Stimulated activated CD8-positive, alpha-beta memory T cell treated with anti-CD3 and anti-CD28 coated beads, Interleukin-4, amount 100 ng/mL, for 4 hours (primary cell): ENCODE results near the gene BPTF.
"Not testable (repeated sequence)": the region's sequence is repeated elsewhere in the genome, so short reads cannot be mapped to it uniquely, and the experiment has no call there.

Experiments
- DNase-seq, 2 donors: peaks; one replicate each; pipeline ENCODE4 v3.0.0-alpha.2; 2020; ENCODE audit warnings: low read depth in 2 of 2, low spot score in 1 of 2

BPTF gene

GRCh38 chr17:67868176-67868575 lies 42.9 kb downstream of the BPTF start:
- DNase-seq, result no peak

DNA sequence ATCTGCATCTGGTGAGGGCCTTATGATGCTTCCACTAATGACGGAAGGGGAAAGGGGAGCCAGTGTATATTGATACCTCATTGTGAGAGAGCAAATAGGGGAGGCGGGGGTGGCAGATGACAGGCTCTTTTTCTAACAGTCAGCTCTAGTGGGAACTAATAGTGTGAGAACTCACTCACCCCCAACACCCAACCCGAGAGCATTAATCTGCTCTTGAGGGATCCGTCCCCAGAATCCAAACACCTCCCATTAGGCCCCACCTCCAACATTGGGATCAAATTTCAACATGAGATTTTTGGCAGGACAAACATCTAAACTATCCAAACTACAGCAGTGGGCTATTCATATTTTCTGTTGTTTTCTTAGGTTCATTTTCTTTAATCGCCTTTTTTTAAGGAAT lies 54.4 kb downstream of the BPTF start:
- DNase-seq, result no peak

GRCh38 chr17:67881083-67881482 lies 55.8 kb downstream of the BPTF start:
- DNase-seq, result no peak

DNA sequence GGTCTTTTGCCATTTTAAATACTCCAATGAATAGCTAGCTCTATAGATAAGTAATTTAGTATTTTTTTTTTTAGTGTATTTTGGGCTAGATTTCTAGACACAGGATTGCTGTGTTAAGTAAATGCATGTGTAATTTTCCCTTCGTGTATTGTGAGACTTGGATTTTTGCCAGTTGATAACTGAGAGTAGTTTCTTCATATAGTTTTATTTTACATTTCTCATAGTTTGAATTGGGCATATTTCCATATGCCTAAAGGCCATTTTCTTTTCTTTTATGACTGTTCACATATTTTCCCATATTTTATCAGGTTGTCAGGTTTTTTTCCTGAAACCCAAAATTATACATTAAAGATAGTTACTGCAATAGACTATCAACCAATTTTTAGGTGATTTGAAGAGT lies 59.4 kb downstream of the BPTF start:
- DNase-seq, result no peak

GRCh38 chr17:67891481-67892119 lies 66.3 kb downstream of the BPTF start:
- DNase-seq, result no peak

DNA sequence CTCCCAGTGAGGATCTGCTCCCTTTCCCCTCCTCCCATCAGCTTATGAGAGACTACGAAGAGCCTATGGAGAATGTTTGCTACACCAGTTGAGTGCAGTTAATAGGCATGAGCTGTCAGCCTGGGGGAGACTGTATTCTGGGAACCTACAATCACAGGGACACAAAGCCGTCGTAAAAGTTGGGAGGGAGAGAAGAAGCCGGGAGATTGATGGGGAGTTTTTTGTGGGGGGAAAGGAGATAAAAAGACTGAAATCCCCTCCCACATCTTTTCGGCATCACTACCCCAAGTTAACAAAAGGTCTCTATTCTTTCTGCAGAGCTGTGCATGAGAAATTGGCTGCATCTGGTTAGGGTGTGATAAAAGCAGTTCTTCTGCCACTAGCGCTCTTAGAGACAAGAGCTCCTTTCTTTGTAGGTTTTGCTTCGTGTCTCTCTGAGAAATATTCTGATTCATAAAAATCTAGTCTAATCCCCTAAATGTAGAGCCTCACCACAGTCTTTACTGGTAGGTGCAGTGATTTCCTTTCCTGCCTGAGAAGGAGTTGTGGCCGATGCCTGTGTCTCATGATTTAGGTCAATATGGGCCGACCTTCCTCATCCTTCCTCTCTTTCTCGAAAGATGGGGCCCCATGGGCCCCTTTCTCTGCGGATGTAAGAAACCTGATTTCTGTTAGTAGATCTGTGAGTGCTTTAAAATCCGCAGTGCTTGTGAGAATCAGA lies 77.4 kb downstream of the BPTF start:
- no peak for DNase-seq

- DNase-seq, result not testable (repeated sequence)
Observed at GRCh38 chr17:67905298-67905697, 80.0 kb downstream of the BPTF start.

GRCh38 chr17:67910117-67910803 lies 85.0 kb downstream of the BPTF start:
- DNase-seq, result not testable (repeated sequence)

GRCh38 chr17:67911059-67911782 lies 85.9 kb downstream of the BPTF start:
- DNase-seq, result no peak

GRCh38 chr17:67912088-67912487 lies 86.8 kb downstream of the BPTF start:
- no peak for DNase-seq

DNA sequence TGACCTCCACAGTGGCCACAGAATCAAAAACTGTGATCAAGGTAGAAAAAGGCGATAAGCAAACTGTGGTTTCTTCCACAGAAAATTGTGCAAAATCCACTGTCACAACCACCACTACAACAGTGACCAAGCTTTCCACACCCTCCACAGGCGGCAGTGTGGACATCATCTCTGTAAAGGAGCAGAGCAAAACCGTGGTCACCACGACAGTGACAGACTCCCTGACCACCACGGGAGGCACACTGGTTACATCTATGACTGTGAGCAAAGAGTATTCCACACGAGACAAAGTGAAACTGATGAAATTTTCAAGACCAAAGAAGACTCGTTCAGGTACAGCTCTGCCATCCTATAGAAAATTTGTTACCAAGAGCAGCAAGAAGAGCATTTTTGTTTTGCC lies 87.4 kb downstream of the BPTF start:
- DNase-seq, result no peak

DNA sequence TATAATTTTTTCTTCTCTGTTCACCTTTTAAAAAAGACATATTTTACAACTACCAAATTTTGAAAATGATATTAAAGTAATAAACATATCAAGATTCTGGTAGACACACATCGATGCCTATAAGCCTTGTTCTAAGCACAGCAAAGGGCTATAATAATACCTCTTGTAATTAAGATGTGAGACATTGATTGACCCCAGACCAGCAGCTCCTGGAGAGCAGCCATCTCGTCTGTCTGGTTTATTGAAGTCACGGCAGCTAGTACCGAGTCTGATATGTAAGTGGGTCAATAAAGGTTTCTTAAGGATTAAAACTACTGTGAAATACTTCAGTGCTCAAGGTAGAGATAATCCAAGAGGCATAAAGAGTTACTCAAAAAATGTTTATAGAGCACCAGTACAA lies 94.9 kb downstream of the BPTF start:
- DNase-seq, result no peak

DNA sequence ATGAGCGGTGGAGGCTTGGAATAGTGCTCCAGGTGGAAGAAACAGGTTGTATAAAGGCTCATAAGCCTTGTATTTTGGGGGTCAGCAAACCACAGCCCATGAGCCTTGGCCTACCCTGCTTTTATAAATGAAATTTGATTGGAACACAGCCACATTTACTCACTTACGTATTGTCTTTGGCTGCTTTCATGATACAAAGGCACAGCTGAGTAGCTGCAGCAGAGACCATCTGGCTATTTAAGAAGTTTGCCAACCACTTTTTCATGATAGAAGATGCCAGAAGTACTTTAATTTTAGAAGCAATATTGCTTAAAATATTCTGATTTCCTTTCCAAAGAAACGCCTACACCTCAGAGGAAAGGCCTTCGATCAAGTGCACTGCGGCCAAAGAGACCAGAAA lies 97.2 kb downstream of the BPTF start:
- DNase-seq, result no peak

GRCh38 chr17:67928842-67929241 lies 103.5 kb downstream of the BPTF start:
- not testable (repeated sequence) for DNase-seq

- no peak for DNase-seq
Observed at GRCh38 chr17:67931227-67931626, 105.9 kb downstream of the BPTF start.

GRCh38 chr17:67942810-67943209 lies 117.5 kb downstream of the BPTF start:
- DNase-seq, result no peak

GRCh38 chr17:67944035-67944434 lies 118.7 kb downstream of the BPTF start:
- DNase-seq, result no peak

- no peak for DNase-seq
Observed at GRCh38 chr17:67946513-67946912, 121.2 kb downstream of the BPTF start.

DNA sequence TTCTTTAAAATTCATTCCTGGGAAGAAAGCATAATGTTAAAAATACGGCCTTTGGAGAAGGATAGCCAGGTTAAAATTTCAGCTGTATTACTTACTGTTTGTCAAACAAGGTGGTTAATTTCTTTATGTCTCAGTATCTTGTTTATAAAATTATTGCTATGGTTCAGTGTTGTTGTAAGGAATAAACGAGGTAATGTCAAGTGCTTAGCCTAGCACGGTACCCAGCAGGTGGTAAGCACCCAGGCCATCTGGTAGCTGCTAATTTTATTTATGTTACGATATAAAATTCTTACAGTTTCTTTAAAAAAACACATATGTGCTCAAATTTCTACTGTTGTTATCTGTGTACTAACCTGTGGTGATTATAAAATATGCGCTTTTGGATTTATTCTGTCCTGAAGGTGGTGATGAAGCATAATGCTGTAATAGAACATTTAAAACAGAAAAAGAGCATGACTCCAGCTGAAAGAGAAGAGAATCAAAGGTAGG lies 122.1 kb downstream of the BPTF start:
- DNase-seq, result no peak

- DNase-seq, result no peak
Observed at GRCh38 chr17:67950945-67951344, 125.6 kb downstream of the BPTF start.

DNA sequence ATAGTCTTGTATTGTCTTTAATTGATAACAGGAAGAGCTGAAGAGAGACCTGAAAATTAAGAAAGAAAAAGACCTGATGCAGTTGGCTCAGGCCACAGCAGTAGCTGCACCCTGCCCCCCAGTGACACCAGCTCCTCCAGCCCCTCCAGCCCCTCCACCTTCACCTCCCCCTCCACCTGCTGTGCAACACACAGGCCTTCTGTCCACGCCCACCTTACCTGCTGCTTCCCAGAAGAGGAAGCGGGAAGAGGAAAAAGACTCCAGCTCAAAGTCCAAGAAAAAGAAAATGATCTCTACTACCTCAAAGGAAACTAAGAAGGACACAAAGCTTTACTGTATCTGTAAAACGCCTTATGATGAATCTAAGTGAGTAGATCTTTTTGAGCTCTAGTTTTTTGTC lies 134.2 kb downstream of the BPTF start:
- DNase-seq, result no peak

DNA sequence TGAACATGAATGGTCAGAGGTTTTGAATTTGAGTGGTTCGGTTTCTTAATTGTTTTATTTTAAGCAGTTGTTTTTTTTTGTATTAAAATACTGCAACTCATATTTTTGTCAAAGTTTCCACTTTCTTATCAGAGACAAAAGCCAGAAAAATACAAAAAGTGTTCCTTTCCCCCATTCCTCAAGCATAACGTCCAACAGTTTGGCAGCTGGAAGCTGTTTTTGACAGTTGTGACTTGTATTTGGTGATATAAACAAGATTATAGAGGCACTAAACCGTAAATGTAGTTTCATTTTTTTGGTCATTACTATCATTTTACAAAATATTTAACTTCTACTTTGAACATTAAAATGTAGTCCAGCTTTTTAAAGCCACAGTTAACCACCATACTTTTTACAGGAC lies 135.0 kb downstream of the BPTF start:
- not testable (repeated sequence) for DNase-seq
